Left forelimb (tissue), 1 donor: Measurements from ENCODE around the gene CCDC14.
"Not testable (repeated sequence)": the region's sequence is repeated elsewhere in the genome, so short reads cannot be mapped to it uniquely, and the experiment has no call there.

Experiments
- DNase-seq: peaks from one replicate; pipeline ENCODE4 v3.0.0-alpha.2; 2018; ENCODE audit warnings: low spot score

CCDC14 gene

GRCh38 chr3:123960781-123961507 lies at the start of gene CCDC14:
Gene CCDC14 (minus strand): TSS chr3:123961229. CDS start chr3:123961173, 56 bp downstream.
- DNase-seq = peak; percentile 96

GRCh38 chr3:124008321-124008720 lies 47.3 kb upstream of the CCDC14 start:
- DNase-seq = not testable (repeated sequence)

GRCh38 chr3:124007186-124007585 lies 46.2 kb upstream of the CCDC14 start:
- no peak for DNase-seq

- not testable (repeated sequence) for DNase-seq
Observed at GRCh38 chr3:124002405-124003079, 41.5 kb upstream of the CCDC14 start.

- not testable (repeated sequence) for DNase-seq
Observed at GRCh38 chr3:124001366-124001765, 40.3 kb upstream of the CCDC14 start.

- no peak for DNase-seq
Observed at GRCh38 chr3:123997543-123997942, 36.5 kb upstream of the CCDC14 start.

- DNase-seq = no peak
Observed at GRCh38 chr3:123993818-123994217, 32.8 kb upstream of the CCDC14 start.

GRCh38 chr3:123991730-123992588 lies 30.9 kb upstream of the CCDC14 start, which contains the start of gene ROPN1:
Gene ROPN1 (minus strand): TSS chr3:123992124. CDS start chr3:123980481, 11,643 bp downstream.
- DNase-seq = not testable (repeated sequence)

GRCh38 chr3:123986427-123986826 lies 25.4 kb upstream of the CCDC14 start:
- DNase-seq = no peak

GRCh38 chr3:123984957-123985356 lies 23.9 kb upstream of the CCDC14 start:
- no peak for DNase-seq

- DNase-seq = no peak
Observed at GRCh38 chr3:123984350-123984749, 23.3 kb upstream of the CCDC14 start.

GRCh38 chr3:123981317-123981716 lies 20.3 kb upstream of the CCDC14 start:
- not testable (repeated sequence) for DNase-seq

GRCh38 chr3:123980539-123980938 lies 19.5 kb upstream of the CCDC14 start:
- no peak for DNase-seq

GRCh38 chr3:123979525-123980501 lies 18.8 kb upstream of the CCDC14 start:
- DNase-seq = not testable (repeated sequence)

- not testable (repeated sequence) for DNase-seq
Observed at GRCh38 chr3:123976904-123977303, 15.9 kb upstream of the CCDC14 start.

GRCh38 chr3:123976181-123976898 lies 15.3 kb upstream of the CCDC14 start:
- not testable (repeated sequence) for DNase-seq

- DNase-seq = not testable (repeated sequence)
Observed at GRCh38 chr3:123975030-123975429, 14.0 kb upstream of the CCDC14 start.

GRCh38 chr3:123971406-123971805 lies 10.4 kb upstream of the CCDC14 start:
- DNase-seq = no peak

GRCh38 chr3:123967260-123967659 lies 6.2 kb upstream of the CCDC14 start:
- not testable (repeated sequence) for DNase-seq

GRCh38 chr3:123966799-123967198 lies 5.8 kb upstream of the CCDC14 start:
- not testable (repeated sequence) for DNase-seq
